Sigmoid colon (tissue), 7 donors: Measurements from ENCODE around the gene FSTL4. TPM values are rescaled to one million over a fixed set of nuclear protein-coding genes. Genes with fewer than 3 reads are reported as not detected.

ENCODE experiments used
- DNase-seq: peaks from one replicate; pipeline ENCODE4 v3.0.0-alpha.2; 2019
- H3K27ac ChIP-seq, 4 donors: fragments of 200-600 bp; sonication (generic); one replicate each; pipeline ENCODE4 v1.5.1; 2016 to 2019; ENCODE audit warnings: mild to moderate bottlenecking in 1 of 4
- H3K27me3 ChIP-seq, 3 donors: fragments of 200-600 bp; sonication (generic); one replicate each; pipeline ENCODE4 v1.5.1; 2019; ENCODE audit warnings: mild to moderate bottlenecking in 1 of 3
- H3K36me3 ChIP-seq, 4 donors: fragments of 200-600 bp; sonication (generic); one replicate each; pipeline ENCODE4 v1.5.1; 2016 to 2019
- H3K4me1 ChIP-seq, 4 donors: fragments of 200-600 bp; sonication (generic); one replicate each; pipeline ENCODE4 v1.5.1; 2017 to 2019
- H3K4me3 ChIP-seq, 4 donors: fragments of 200-600 bp; sonication (generic); one replicate each; pipeline ENCODE4 v1.5.1; 2017 to 2019; ENCODE audit warnings: mild to moderate bottlenecking in 2 of 4, moderate library complexity in 1 of 4
- H3K9me3 ChIP-seq, 4 donors: fragments of 200-600 bp in 3 of 4; sonication (generic) in 3 of 4; one replicate each; pipeline versions ENCODE4 v1.5.1 to v1.6.1; 2013 to 2019
- CTCF ChIP-seq, 4 experiments: fragments of 450-650 bp in 3 of 4; fragments of 200-600 bp in 1 of 4; IDR thresholded peaks; one replicate each; pipeline ENCODE4 v1.5.1; 2016 to 2019; ENCODE audit warnings: antibody characterized with exemption in 4 of 4, mild to moderate bottlenecking in 3 of 4, moderate library complexity in 2 of 4
- EP300 ChIP-seq, 4 donors: sonication (generic); formaldehyde crosslinking; IDR thresholded peaks; one replicate each; pipeline ENCODE4 v1.6.1; 2017; ENCODE audit warnings: antibody characterized with exemption in 4 of 4
- POLR2A ChIP-seq, 2 donors: fragments of 450-650 bp; IDR thresholded peaks; one replicate each; pipeline ENCODE4 v1.6.1; 2016; ENCODE audit warnings: antibody characterized with exemption in 2 of 2, mild to moderate bottlenecking in 2 of 2, moderate library complexity in 2 of 2
- POLR2AphosphoS5 ChIP-seq, 4 donors: sonication (generic); formaldehyde crosslinking; IDR thresholded peaks; one replicate each; pipeline ENCODE4 v1.6.1; 2017; ENCODE audit warnings: antibody characterized with exemption in 4 of 4
- WGBS, 2 donors: extraction: QIAGEN DNeasy Blood & Tissue Kit; methylation state at CpG; one replicate each; pipeline ENCODE4 v1.1.7; 2013; 5-methylcytosine and 5-hydroxymethylcytosine counted together
- intact Hi-C: fragments of 100-400 bp; cut with DNase I; formaldehyde crosslinking; loops from one replicate; pipeline ENCODE4 v1.15.1; 2023
- polyA plus RNA-seq, 3 donors: library from polyadenylated mRNA; stranded (reverse); fragments of 200-250 nt; gene quantifications; one replicate each; pipeline ENCODE4 v1.2.3, GENCODE V29; 2013
- total RNA-seq, 4 donors: library from RNA; depleted of rRNA; stranded (reverse); fragments of >200 nt; gene quantifications; one replicate each; pipeline ENCODE4 v1.1.0, GENCODE V29; 2016
- donor health status: healthy with polysubstance abuse.
- donor health status: Bipolar disorder and iron deficiency.
- donor health status: healthy.

The FSTL4 gene
- total and polyA plus RNA-seq, 7 donors = 0.23 to 0.45 (median 0.28) TPM; not detected in 4

GRCh38 chr5:133246053-133246370, 366.3 kb downstream of the FSTL4 start:
- Histone ChIP-seq H3K4me1 (no peaks in the 10 kb centered on the region), H3K4me3 (no peak overlapping the region), H3K27ac (no peak overlapping the region), H3K36me3 (no peaks in the 10 kb centered on the region), H3K27me3 (no peaks in the 10 kb centered on the region), H3K9me3 (no peaks in the 10 kb centered on the region)
- TF ChIP-seq CTCF (IDR thresholded peaks at IDR 0.05) = no peak
- no peak for TF ChIP-seq POLR2AphosphoS5 (IDR thresholded peaks at IDR 0.05)
- no peak for TF ChIP-seq POLR2A (IDR thresholded peaks at IDR 0.05)
- TF ChIP-seq EP300 (IDR thresholded peaks at IDR 0.05) = no peak
- no peak for DNase-seq
- 87 to 92% methylated on average over 12 of the region's 12 CpGs for WGBS, 2 donors
- intact Hi-C loops = no loop called here

- DNase-seq = no peak
- Histone ChIP-seq H3K36me3 (no peaks in the 10 kb centered on the region), H3K4me3 (no peak overlapping the region), H3K27me3 (no peaks in the 10 kb centered on the region), H3K27ac (no peak overlapping the region), H3K4me1 (no peaks in the 10 kb centered on the region), H3K9me3 (no peaks in the 10 kb centered on the region)
- 74 to 75% methylated on average over 11 of the region's 11 CpGs for WGBS, 2 donors
- intact Hi-C loops = no loop called here
- no peak for TF ChIP-seq CTCF (IDR thresholded peaks at IDR 0.05)
- no peak for TF ChIP-seq POLR2AphosphoS5 (IDR thresholded peaks at IDR 0.05)
- no peak for TF ChIP-seq POLR2A (IDR thresholded peaks at IDR 0.05)
- TF ChIP-seq EP300 (IDR thresholded peaks at IDR 0.05) = no peak
Measured at GRCh38 chr5:133245191-133246052, 366.9 kb downstream of the FSTL4 start.

GRCh38 chr5:133244242-133244641, 368.1 kb downstream of the FSTL4 start:
- DNase-seq = no peak
- WGBS, 2 donors = 15 to 38% methylated on average over 7 of the region's 7 CpGs
- Histone ChIP-seq H3K36me3 (no peaks in the 10 kb centered on the region), H3K9me3 (no peaks in the 10 kb centered on the region), H3K4me1 (no peaks in the 10 kb centered on the region), H3K4me3 (no peak overlapping the region), H3K27ac (no peak overlapping the region), H3K27me3 (no peaks in the 10 kb centered on the region)
- TF ChIP-seq POLR2AphosphoS5 (IDR thresholded peaks at IDR 0.05) (no peak), POLR2A (IDR thresholded peaks at IDR 0.05) (no peak), CTCF (IDR thresholded peaks at IDR 0.05) (no peak), EP300 (IDR thresholded peaks at IDR 0.05) (no peak)
- intact Hi-C loops = no loop called here

GRCh38 chr5:133243196-133243595, 369.1 kb downstream of the FSTL4 start:
- Histone ChIP-seq H3K27me3 (no peaks in the 10 kb centered on the region), H3K27ac (no peak overlapping the region), H3K9me3 (no peaks in the 10 kb centered on the region), H3K36me3 (no peaks in the 10 kb centered on the region), H3K4me3 (no peak overlapping the region), H3K4me1 (no peaks in the 10 kb centered on the region)
- WGBS, 2 donors = 86 to 96% methylated on average over 3 of the region's 3 CpGs
- intact Hi-C loops = no loop called here
- DNase-seq = no peak
- TF ChIP-seq EP300 (IDR thresholded peaks at IDR 0.05) = no peak
- TF ChIP-seq POLR2A (IDR thresholded peaks at IDR 0.05) = no peak
- TF ChIP-seq POLR2AphosphoS5 (IDR thresholded peaks at IDR 0.05) = no peak
- no peak for TF ChIP-seq CTCF (IDR thresholded peaks at IDR 0.05)
